NCI-H345 (cell line): Measurements from ENCODE around the gene SCAMP1.
A peak's percentile ranks its signal among the peaks of the same experiment; 100 is the strongest.
"Not testable (repeated sequence)": the region's sequence is repeated elsewhere in the genome, so short reads cannot be mapped to it uniquely, and the experiment has no call there.

Experiments
- DNase-seq: peaks from one replicate; lab custom pipeline; 2025; lab: John Stamatoyannopoulos, UW

The SCAMP1 gene

DNA sequence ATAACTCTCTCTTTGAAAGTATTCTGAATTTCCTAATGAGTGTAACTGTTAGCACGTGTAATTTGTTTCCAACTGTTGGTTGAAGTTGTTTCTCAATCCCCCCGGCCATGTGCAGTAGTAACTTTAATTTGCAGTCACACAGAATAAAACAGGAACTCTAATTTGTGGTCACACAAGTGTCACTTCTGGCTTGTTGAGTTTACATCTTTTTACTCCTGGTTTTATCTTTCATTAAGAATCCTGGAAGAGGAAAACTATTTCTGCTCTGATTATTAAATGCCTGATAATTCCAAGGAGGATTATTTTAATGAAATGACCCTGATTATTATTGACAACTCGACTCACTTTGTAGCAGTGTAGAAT, 1.2 kb downstream of the SCAMP1 start:
- peak; percentile 29 for DNase-seq

DNA sequence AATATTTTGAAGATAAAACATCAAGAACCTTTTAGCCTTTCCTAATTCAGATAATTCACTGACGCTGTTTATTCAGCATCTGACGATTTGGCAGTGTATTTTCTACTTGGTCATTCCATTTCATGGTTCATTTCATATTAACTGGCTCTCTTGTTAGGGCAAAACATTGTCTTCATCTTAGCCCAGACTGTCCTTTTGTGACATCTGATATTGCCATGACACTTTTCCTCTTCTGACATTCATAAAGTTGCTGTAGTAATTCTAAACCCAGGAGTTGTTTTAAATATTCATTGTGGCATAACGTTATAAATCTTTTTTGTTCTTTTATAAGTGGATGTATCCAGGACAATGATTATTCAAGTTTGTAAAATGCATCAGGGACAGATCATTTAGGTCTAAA, 1.8 kb downstream of the SCAMP1 start:
- DNase-seq, result no peak

DNA sequence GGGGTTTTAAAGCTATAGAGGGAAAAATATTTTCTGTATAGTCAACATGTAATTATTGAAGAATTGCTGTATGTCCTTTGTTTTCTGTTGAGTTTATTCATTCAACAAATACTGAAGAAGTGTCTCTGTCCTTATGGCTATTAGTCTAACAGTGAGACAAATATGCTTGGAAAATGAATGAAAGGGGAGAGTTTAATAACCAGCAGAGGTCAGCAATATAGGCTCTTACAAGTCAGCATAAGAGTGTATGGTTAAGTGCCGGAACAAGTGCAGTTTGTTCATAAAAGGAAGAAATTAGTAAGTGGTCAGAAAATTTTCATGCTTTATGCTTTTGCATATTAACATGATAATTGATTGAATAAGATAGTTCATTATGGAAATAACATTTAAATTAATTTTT, 3.6 kb downstream of the SCAMP1 start:
- DNase-seq, result no peak

DNA sequence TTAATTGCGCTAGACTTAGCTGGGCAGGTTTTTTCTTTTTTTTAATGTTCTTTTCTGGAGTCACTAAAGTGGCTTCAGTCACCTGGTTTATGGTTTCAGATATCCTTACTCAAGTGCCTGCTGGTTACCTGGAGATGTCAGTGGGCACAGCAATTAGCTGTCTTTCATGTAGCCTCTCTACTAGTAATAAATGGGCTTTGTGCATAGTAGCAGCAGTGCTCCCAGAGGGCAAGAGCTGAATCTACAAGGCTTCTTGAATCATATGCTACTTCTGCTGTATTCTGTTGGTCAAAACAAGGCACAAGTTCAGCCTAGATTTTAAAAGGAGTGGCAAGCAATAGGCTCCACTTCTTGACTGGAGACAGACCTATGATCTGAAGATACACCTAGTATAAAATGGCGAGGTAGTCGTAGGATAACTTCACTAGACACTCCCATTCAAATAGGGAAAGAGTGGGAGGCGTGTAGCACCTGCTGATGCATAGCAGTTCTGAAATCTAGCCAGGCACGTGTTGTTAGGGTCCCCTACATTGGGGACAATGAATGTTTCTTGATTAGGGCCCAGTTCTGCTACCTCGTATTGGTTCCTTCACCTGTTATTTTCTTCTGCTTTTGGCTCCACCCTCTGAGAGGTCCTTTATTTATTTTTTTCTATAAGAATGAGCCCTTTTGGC, 7.0 kb downstream of the SCAMP1 start:
- peak; percentile 44 for DNase-seq

DNA sequence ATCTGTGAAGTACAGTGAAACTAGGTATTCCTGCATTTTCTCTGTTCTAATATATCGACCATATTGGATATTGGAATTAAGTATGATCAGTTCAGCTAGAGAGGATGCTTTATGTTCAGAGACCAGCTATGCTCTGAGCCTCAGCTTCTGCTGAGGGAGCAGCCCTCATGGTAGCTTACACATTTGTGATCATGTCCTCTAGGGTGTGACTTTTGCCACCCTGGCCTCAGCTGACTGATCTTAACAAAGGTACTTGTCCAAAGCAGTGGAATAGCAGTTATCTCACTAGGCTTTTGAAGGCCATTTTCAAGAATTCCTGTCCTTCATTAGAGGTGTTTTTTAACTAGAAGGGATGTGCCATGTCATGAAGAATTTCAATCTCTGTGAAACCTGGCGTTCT, 9.3 kb downstream of the SCAMP1 start:
- DNase-seq, result no peak

DNA sequence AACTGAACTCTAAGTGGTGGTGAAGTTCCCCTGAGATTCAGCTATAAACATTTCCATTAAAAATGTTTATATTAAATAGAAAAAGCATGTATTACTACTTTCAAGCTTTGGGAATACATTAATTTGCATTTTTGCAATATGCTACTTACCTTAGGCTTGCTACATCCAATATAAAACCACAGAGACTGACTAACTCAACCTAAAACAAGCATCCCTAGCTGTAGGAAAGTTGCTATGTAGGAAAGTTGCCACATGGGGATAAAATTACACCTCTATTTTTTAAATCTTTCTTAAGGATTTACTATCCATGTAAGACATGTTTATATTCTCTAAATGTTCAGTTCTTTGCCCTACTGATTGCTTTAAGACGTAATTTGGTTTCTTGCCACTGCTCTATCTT, 12.8 kb downstream of the SCAMP1 start:
- no peak for DNase-seq

DNA sequence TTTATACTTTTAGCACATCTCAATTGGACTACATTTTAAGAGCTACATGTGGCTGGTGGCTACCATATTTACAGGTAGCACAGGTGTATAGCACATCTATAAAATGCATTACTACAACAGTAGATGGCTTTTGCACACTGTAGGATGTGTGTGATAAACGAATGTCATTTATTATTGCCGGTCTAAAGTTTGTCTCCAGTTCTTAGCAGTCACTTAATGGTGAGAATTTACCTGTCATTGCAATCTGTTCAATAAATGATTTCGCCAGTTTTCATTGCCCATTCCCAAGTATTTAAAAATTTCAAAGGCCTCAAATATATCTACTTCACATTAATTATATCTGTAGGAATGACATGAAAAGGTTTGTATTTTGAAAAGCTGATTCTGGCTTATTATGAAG, 15.9 kb downstream of the SCAMP1 start:
- DNase-seq, result no peak

DNA sequence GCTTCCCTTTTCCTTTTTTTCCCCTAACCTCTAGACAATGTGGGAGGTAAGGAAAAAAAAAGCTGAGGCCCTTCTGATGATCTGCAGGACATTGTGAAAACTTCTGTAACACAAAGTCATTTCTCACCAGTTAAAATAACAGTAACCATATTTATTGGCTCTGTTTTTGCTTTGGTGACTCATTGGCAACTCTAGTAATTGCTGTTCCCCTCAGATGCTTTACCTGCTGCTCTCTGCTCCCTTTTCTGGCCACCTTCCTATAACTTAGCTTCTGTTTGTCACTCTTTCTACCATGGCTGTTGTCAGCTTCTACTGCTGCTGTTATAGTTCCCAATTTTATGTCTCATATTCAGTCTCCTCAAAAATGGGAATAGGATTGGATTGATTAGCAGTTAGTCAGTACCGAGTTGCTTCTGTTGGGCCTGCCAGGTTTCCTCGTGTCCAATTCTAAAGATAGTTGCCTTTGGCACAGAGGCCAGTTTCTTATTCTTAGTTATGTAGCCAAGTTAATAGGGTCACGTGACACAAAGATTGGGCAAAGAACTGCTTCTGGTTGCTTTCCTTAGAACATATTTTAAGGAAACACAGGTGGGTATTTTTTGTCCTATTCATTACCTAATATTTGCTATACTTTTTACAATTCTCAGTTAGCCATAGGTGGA, 16.8 kb downstream of the SCAMP1 start:
- DNase-seq, result no peak

DNA sequence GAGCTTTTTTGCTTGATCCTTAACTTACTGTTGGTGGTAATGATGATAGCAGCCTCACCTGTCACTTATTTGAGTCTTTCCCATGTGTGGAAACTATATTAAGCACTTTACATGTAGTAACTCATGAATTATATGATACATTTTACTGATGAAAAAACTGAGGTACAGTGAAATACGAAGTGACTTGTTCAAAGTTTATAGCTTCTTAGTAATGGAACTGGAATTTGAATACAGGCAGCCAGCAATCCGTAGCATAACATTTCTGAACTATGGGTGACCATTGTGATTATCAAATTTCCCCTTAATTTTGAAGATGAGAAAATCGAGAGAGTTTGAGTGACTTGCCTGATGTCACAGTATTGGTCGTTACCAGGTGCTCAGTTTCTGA, 17.3 kb downstream of the SCAMP1 start:
- DNase-seq, result no peak

DNA sequence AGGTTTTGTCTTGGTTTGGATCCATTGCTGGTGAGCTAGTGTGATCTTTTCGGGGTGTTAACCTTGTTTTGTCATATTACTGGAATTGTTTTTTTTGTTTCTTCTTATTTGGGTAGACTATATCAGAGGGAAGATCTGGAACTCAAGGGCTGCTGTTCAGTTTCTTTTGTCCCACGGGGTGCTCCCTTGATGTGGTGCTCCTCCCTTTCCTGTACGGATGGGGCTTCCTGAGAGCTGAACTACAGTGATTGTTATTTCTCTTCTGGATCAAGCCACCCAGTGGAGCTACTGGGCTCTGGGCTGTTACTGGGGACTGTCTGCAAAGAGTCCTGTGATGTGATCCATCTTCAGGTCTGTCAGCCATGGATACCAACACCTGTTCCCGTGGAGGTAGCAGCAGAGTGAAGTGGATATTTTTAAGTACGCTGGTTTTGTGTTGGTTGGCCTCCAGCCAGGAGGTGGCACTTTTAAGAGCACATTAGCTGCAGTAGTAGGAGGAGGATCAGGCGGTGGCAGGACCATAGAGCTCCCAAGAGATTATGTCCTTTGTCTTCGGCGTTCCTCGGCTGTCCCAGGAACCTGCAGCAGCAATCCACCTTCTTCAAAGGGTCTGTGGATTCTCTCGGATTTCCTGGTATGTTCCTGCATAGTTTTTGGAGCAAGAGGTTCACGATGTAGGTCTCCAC, 27.2 kb downstream of the SCAMP1 start:
- DNase-seq, result peak; percentile 87

DNA sequence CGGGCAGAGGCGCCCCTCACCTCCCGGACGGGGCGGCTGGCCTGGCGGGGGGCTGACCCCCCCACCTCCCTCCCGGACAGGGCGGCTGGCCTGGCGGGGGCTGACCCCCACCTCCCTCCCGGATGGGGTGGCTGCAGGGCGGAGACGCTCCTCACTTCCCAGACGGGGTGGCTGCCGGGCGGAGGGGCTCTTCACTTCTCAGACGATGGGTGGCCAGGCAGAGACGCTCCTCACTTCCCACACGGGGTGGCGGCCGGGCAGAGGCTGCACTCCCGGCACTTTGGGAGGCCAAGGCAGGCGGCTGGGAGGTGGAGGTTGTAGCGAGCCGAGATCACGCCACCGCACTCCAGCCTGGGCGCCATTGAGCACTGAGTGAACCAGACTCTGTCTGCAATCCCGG, 30.9 kb downstream of the SCAMP1 start:
- DNase-seq, result not testable (repeated sequence)

DNA sequence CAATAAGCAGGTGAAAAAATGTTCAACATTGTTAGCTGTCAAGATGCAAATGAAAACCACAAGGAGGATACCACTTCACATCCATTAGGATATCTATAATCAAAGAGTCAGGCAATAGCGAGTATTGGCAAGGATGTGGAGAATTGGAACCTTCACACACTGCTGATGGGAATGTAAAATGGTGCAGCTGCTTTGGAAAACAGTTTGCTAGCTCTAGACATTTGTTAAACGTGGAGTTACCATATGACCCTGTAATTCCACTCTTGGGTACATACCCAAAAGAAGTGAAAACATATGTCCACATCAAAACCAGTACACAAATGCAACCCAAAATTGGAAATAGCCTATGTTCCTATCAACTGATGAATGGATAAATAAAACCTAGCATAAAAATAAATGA, 37.4 kb downstream of the SCAMP1 start:
- no peak for DNase-seq

DNA sequence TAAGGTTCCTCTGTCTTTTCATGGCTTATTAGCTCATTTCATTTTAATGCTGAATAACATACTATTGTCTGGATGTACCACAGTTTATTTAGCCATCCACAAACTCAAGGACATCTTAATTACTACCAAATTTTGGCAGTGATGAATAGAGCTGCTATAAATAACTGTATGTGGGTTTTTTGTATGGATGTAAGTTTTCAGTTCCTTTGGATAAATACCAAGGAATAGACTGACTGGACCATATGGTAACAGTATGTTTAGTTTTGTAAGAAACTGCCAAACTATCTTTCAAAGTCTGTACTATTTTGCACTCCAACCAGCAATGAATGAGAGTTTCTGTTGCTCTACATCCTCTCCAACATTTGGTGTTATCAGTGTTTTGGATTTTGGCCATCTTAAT, 38.7 kb downstream of the SCAMP1 start:
- no peak for DNase-seq

DNA sequence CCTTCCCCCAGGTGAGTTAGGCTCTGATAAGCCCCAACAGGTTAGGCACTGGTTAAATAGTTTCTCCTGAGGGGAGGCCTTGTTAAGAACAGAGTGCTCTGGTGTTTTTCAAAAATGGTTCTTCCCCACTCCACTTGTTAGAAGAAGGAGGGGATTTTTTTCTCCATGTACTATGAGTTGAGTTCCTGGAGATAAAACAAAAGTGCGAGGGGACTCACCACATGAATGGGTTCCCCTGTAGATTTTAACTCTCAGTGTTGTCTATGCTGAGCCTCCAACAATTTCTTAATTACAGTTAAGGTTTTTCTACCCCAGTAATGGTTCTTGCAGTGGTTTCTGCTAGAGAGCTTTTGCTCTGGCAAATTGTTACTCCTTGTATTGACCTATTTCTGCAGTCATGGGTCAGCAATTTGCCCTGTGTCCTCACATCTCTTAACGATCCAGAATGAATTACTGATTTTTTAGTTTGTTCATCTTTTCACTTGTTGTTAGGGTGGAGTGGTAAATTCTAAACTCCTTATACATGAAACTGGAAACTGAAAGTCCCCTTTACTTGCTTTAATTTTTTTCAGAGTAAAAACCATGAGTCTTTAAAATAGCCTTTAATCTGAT, 44.4 kb downstream of the SCAMP1 start:
- DNase-seq, result no peak

DNA sequence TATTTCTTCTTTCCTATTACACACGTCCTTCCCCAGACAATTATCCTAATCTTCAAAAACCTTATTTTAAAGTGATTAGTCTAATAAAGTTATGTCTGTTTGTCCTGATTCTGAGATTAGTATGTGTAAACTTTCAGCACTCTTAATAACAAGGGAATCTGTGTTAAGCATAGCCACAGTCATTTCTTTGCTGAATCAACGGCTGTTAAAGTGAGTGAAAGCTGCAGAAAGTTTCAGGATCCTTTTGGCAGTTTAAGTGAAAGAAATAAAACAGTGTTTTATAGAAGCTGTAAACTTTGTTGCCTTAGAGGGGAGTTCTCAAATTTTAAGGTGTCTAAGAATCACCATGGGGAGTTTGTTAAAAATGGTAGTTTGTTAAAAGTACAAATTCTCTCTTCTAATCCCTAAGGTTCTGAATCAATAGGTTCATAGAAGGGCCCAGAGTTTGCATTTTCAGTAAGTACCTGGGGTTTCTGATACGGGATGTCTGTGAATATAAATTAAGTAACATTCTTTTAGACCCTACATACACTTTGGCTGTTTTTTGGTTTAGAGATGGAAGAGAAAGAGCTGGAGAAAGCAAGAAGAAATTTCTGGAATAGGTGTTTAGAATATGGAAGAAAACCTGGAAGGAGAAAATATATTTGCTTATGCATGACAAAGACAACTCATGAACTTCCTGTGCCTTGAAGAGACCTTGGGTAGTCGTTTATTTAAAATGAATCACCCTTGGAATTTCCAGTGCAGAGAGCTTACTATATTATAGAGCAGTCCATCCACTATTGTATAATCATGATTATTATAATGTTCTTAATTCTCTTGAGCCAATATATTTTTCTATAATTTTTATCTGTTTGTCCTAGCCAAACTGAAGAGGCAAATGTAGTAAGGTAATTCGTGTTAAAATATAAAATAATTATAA, 45.7 kb downstream of the SCAMP1 start:
- no peak for DNase-seq

DNA sequence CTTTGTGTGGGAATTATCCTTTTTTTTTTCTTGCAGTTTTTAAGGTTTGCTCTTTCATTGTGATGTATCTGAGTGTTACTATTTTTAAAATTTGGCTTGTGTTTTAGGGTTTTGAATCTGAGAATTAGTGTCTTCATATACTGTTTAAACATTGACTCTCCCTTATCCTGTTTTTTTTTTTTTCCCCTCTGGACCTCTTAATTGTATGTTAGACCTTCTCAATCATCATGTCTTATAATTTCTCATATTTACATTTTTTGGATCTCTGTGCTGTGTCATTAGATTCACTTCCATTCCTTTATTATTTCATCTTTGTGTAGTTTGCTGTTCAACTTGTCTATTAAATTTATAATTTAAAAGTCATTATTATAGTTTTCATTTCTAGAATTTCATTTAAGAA, 47.0 kb downstream of the SCAMP1 start:
- no peak for DNase-seq

DNA sequence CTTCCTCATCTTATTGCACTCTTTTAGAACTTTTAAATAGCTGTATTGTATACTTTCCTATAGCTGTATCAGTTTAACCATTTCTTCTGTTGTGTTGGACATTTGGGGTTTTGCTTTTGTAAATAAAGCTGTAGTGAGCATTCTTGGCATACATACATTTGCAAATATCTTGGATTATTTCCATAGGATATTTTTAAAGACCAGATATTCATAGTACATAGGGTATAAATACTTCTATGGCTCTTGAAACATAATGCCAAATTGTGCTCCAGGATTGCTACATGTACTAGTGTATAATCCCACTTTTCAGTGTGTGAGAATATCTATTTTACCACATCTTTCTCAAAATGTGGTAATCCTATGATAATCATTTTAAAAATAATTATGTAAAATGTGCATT, 51.2 kb downstream of the SCAMP1 start:
- DNase-seq, result no peak

DNA sequence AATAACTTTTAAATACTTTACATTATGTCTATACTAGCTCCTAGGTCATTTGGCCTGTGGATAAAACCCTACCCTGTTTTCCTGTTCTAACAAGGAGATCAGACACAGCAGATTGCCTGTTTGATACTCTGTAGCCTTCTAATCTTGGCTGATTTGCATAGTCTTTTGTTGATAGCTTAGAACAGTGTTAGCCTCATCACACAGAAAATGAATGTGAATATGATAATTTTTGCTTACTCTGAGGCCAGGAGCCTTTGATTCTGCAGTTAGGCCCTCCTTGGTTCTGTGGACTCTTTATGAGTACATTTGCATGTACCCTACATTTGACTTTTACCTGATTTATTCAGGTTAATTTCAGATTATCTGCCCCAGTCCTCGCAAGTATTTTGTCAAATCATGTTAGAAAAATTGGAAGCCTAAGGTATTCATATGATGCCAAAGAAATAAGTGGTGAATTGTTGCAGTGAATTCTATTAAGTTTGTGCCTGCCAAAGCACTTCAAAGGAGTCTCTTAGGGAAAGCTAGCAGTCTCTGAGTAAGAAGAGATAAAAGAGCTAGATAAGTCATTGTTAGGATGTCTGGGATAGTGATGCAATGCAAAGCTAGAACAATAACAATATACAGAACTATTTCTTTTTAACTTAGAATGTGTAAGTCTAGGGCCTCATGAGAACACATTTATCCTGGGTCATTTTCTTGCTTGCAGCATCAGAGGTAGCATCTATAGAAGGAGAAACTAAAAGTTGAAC, 56.4 kb downstream of the SCAMP1 start:
- DNase-seq, result no peak

DNA sequence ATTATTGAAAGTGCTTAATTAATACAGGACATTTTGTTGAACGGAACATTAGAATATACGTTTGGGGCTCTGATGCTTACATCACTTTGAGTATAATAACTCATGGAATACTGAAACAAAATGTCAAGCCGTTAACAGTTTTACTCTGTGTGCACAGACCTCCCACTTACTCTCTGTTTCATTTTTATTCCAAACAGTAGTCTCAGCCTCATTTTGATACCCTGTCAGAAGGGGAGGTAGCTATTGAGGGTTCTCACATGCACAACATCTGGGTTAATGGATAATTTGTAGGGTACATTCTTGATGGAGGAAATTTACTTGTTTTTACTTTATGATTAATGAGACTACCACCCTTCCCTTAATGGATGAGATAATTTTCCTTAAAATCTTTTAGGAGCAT, 59.0 kb downstream of the SCAMP1 start:
- DNase-seq, result no peak

DNA sequence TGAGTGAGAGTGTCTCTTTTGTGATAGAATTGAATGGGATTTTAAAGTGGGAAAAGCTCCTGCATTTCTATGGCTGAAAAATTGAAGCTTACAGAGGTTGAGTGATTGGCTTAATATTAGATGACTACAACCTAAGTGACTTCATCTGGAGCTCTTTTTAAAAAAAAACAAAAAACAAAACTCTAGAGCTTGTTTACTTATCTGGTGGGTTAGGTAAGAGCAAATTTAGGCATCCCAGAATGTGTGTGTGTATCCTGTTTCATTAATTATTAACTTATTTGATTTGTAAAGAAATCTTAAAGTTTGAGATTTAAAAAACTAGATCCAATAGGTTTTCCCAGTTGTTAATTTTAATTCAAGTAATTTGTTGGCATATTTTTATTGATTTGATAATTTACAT, 60.1 kb downstream of the SCAMP1 start:
- no peak for DNase-seq

DNA sequence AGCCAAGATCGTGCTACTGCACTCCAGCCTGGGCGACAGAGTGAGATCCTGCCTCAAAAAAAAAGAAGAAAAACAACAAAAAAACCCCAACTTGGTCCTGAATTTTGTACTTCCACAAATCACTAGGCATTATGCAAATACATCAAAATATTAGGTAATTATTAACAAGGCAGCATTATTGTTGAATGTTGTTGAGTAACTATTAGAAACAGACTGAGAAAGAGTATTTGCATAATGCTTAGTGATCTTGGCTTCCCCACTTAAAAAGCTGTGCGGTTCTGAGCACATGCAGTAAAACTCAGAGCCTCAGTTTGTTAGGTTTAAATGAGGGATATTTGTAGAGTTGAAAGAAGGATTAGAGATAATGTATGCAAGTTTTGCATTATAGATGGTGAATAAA, 64.2 kb downstream of the SCAMP1 start:
- DNase-seq, result no peak
